DND-41 (cell line): ENCODE results near the gene DTWD2.

ENCODE experiments used
- ATAC-seq: fragments of 200-7000 bp; cut with Tn5 transposase; 3 replicates; pipeline ENCODE4 v1.9.1; 2021; ENCODE audit warnings: low read depth; ENCODE audit not compliant: insufficient read depth
- DNase-seq: peaks from one replicate; pipeline ENCODE4 v3.0.0-alpha.2; 2020
- H2AFZ ChIP-seq: 2 replicates; pipeline ENCODE4 v1.6.0; 2012; ENCODE audit warnings: low read depth, low read length
- H3K27ac ChIP-seq: 2 replicates; pipeline ENCODE4 v1.5.1; 2012; ENCODE audit warnings: low read length, inconsistent platforms
- H3K27me3 ChIP-seq: fragments of 200-600 bp; sonication (generic); 2 replicates; pipeline ENCODE4 v1.6.0; 2012; ENCODE audit warnings: low read length, mild to moderate bottlenecking, inconsistent platforms; ENCODE audit not compliant: insufficient read depth, poor library complexity
- H3K36me3 ChIP-seq: 2 replicates; pipeline ENCODE4 v1.5.1; 2012; ENCODE audit warnings: low read length, inconsistent platforms; ENCODE audit not compliant: insufficient read depth
- H3K4me1 ChIP-seq: 2 replicates; pipeline ENCODE4 v1.5.1; 2012; ENCODE audit warnings: mild to moderate bottlenecking, low read length; ENCODE audit not compliant: insufficient read depth
- H3K4me2 ChIP-seq: 2 replicates; pipeline ENCODE4 v1.6.0; 2012; ENCODE audit warnings: mild to moderate bottlenecking, moderate library complexity, low read length, inconsistent platforms; ENCODE audit not compliant: insufficient read depth
- H3K4me3 ChIP-seq, 2 experiments: fragments of 200-600 bp in 1 of 2; shearing (Covaris generic) in 1 of 2; 2 replicates each; pipeline ENCODE4 v1.5.1; 2012 to 2016; ENCODE audit warnings: inconsistent platforms in 2 of 2, low read length in 2 of 2, mild to moderate bottlenecking in 2 of 2, low read depth in 1 of 2, moderate library complexity in 1 of 2
- H3K79me2 ChIP-seq: 2 replicates; pipeline ENCODE4 v1.6.0; 2012; ENCODE audit warnings: low read length, inconsistent platforms; ENCODE audit not compliant: insufficient read depth
- H3K9ac ChIP-seq: 2 replicates; pipeline ENCODE4 v1.6.0; 2012; ENCODE audit warnings: low read depth, mild to moderate bottlenecking, inconsistent platforms, low read length, moderate library complexity
- H3K9me3 ChIP-seq: 2 replicates; pipeline ENCODE4 v1.5.1; 2012; ENCODE audit warnings: low read length, moderate library complexity, mild to moderate bottlenecking, inconsistent platforms; ENCODE audit not compliant: insufficient read depth, severe bottlenecking
- H4K20me1 ChIP-seq: 2 replicates; pipeline ENCODE4 v1.6.0; 2012; ENCODE audit warnings: low read length; ENCODE audit not compliant: insufficient read depth
- EZH2 ChIP-seq: IDR thresholded peaks from 3 replicates; pipeline ENCODE4 v1.6.1; 2012; ENCODE audit warnings: borderline replicate concordance, low read depth, mild to moderate bottlenecking, moderate library complexity, low read length, inconsistent platforms; ENCODE audit not compliant: severe bottlenecking
- TF ChIP-seq, protein P1 (sequence below): IDR thresholded peaks from 2 replicates; pipeline ENCODE4 v1.5.1; 2012; ENCODE audit warnings: borderline replicate concordance, low read length, moderate library complexity, mild to moderate bottlenecking; ENCODE audit not compliant: poor library complexity, severe bottlenecking; ENCODE audit errors: extremely low read depth

The DTWD2 gene

DNA sequence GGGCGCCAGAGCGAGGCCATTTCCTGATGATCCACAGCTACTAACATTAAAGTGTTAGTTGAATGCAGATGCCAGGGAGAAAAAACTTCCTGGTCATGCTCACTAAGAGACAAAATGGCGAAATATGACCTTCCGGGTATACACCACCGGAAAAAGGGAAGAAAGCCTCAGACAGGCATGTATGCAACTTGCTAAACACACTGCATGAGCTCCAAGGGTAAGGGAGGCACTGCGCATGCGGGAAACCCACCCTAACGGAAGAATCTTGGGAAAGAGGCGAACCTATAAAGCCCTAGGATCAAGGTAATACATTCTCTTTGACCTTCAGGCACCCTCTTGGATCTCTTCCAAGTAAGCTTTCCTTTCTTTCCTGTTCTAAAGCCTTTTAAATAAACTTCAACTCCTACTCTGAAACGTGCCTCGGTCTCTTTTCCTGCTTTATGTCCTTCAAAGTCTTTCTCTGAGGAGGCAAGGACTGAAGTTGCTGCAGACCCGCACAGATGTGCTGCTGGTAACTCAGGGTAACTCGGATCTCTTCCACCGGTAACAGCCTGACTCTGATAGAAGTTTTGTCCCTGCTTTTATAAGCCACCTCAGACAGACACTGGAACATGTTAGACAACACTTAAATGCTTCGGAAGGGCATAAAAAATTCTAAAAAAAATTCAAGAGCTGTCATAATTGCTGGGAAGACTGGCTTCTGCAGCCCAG is 64.9 kb downstream of the DTWD2 start:
- TF ChIP-seq, protein P1, sequence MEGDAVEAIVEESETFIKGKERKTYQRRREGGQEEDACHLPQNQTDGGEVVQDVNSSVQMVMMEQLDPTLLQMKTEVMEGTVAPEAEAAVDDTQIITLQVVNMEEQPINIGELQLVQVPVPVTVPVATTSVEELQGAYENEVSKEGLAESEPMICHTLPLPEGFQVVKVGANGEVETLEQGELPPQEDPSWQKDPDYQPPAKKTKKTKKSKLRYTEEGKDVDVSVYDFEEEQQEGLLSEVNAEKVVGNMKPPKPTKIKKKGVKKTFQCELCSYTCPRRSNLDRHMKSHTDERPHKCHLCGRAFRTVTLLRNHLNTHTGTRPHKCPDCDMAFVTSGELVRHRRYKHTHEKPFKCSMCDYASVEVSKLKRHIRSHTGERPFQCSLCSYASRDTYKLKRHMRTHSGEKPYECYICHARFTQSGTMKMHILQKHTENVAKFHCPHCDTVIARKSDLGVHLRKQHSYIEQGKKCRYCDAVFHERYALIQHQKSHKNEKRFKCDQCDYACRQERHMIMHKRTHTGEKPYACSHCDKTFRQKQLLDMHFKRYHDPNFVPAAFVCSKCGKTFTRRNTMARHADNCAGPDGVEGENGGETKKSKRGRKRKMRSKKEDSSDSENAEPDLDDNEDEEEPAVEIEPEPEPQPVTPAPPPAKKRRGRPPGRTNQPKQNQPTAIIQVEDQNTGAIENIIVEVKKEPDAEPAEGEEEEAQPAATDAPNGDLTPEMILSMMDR, result no peak
- TF ChIP-seq EZH2, result no peak
- Histone ChIP-seq H3K27ac (no peak overlapping the region), H3K4me3 (no peak overlapping the region), H3K4me1 (no peaks in the 10 kb centered on the region), H3K9me3 (no peaks in the 10 kb centered on the region), H4K20me1 (no peaks in the 10 kb centered on the region), H3K36me3 (no peaks in the 10 kb centered on the region), H3K9ac (no peak overlapping the region), H3K4me2 (no peak overlapping the region), H3K79me2 (no peaks in the 10 kb centered on the region), H3K27me3 (no peaks in the 10 kb centered on the region), H2AFZ (no peak overlapping the region)
- DNase-seq (no peak), ATAC-seq (no peak)

DNA sequence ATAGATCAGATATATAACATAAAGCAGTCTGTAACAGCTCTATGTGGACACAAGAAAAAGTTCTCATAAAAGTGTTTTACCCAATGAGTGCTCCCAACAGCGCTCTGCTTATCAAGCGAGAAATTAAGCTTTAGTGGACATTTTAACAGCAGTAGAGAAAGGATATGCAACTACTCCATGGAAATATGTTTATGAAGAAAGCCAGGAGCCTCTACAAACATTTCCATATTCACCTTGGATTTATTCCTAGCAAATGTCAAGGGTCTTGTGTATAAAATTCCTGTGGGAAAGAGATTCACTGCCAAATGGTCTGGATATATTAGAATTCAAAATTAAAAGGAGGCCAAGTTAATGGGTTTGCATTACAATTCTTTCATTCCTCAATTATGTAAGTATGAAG is 66.5 kb downstream of the DTWD2 start:
- H2AFZ ChIP-seq, result no peak overlapping the region
- TF ChIP-seq, protein P1, result no peak
- TF ChIP-seq EZH2, result no peak
- H3K27me3 ChIP-seq, result no peaks in the 10 kb centered on the region
- H3K79me2 ChIP-seq, result no peaks in the 10 kb centered on the region
- no peak overlapping the region for H3K27ac ChIP-seq
- no peaks in the 10 kb centered on the region for H3K36me3 ChIP-seq
- no peaks in the 10 kb centered on the region for H4K20me1 ChIP-seq
- ATAC-seq (no peak), DNase-seq (no peak)
- no peak overlapping the region for H3K4me2 ChIP-seq
- H3K4me3 ChIP-seq, result no peak overlapping the region
- H3K9me3 ChIP-seq, result no peaks in the 10 kb centered on the region
- H3K9ac ChIP-seq, result no peak overlapping the region
- H3K4me1 ChIP-seq, result no peaks in the 10 kb centered on the region

GRCh38 chr5:118919016-118919415 is 69.3 kb downstream of the DTWD2 start:
- Histone ChIP-seq H2AFZ (no peak overlapping the region), H3K4me2 (no peak overlapping the region), H4K20me1 (no peaks in the 10 kb centered on the region), H3K27ac (no peak overlapping the region), H3K9ac (no peak overlapping the region), H3K9me3 (no peaks in the 10 kb centered on the region), H3K79me2 (no peaks in the 10 kb centered on the region), H3K4me3 (no peak overlapping the region), H3K27me3 (no peaks in the 10 kb centered on the region), H3K4me1 (no peaks in the 10 kb centered on the region), H3K36me3 (no peaks in the 10 kb centered on the region)
- TF ChIP-seq, protein P1, result no peak
- no peak for TF ChIP-seq EZH2
- DNase-seq (no peak), ATAC-seq (no peak)
